ENCODE data around the gene RPL22. TPM values are rescaled to one million over a fixed set of nuclear protein-coding genes. Genes with fewer than 3 reads are reported as not detected.

Gene RPL22
- total and polyA plus RNA-seq, 2 of the 8 experiments (the other 6 are each of a cell fraction or from before 2014, with no cell fraction given), result 133 to 521 TPM

DNA sequence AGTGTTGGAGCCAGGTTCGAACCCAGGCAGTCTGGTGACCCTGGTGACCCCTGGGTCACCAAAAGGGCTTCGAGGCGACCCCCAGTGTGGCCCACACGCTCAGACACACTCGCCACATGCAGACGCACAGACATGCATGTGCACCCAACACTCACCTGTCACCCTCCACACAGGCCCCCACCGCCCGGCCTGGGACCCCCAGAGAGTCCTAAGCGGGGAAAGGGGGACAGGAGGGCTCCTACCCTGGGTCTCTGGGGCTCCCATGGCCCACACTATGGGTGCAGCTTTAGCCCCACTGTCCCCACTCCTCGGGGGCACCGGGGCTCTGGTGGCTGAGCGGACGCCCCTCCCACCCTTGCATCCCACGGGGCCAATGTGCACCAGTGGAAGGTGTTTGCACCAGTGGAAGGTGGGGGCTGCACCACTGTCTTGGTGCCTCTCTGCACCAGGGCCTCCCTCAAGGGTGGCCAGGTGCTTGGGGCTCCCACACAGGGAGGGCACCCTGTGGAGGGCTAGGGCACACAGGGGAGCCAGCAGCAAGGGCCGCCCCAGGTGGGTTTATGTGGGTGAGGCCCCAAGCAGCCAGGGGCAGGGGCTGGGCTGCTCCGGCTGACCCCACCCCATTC, 29.2 kb downstream of the RPL22 start (continued):
- TF ChIP-seq, protein P1, sequence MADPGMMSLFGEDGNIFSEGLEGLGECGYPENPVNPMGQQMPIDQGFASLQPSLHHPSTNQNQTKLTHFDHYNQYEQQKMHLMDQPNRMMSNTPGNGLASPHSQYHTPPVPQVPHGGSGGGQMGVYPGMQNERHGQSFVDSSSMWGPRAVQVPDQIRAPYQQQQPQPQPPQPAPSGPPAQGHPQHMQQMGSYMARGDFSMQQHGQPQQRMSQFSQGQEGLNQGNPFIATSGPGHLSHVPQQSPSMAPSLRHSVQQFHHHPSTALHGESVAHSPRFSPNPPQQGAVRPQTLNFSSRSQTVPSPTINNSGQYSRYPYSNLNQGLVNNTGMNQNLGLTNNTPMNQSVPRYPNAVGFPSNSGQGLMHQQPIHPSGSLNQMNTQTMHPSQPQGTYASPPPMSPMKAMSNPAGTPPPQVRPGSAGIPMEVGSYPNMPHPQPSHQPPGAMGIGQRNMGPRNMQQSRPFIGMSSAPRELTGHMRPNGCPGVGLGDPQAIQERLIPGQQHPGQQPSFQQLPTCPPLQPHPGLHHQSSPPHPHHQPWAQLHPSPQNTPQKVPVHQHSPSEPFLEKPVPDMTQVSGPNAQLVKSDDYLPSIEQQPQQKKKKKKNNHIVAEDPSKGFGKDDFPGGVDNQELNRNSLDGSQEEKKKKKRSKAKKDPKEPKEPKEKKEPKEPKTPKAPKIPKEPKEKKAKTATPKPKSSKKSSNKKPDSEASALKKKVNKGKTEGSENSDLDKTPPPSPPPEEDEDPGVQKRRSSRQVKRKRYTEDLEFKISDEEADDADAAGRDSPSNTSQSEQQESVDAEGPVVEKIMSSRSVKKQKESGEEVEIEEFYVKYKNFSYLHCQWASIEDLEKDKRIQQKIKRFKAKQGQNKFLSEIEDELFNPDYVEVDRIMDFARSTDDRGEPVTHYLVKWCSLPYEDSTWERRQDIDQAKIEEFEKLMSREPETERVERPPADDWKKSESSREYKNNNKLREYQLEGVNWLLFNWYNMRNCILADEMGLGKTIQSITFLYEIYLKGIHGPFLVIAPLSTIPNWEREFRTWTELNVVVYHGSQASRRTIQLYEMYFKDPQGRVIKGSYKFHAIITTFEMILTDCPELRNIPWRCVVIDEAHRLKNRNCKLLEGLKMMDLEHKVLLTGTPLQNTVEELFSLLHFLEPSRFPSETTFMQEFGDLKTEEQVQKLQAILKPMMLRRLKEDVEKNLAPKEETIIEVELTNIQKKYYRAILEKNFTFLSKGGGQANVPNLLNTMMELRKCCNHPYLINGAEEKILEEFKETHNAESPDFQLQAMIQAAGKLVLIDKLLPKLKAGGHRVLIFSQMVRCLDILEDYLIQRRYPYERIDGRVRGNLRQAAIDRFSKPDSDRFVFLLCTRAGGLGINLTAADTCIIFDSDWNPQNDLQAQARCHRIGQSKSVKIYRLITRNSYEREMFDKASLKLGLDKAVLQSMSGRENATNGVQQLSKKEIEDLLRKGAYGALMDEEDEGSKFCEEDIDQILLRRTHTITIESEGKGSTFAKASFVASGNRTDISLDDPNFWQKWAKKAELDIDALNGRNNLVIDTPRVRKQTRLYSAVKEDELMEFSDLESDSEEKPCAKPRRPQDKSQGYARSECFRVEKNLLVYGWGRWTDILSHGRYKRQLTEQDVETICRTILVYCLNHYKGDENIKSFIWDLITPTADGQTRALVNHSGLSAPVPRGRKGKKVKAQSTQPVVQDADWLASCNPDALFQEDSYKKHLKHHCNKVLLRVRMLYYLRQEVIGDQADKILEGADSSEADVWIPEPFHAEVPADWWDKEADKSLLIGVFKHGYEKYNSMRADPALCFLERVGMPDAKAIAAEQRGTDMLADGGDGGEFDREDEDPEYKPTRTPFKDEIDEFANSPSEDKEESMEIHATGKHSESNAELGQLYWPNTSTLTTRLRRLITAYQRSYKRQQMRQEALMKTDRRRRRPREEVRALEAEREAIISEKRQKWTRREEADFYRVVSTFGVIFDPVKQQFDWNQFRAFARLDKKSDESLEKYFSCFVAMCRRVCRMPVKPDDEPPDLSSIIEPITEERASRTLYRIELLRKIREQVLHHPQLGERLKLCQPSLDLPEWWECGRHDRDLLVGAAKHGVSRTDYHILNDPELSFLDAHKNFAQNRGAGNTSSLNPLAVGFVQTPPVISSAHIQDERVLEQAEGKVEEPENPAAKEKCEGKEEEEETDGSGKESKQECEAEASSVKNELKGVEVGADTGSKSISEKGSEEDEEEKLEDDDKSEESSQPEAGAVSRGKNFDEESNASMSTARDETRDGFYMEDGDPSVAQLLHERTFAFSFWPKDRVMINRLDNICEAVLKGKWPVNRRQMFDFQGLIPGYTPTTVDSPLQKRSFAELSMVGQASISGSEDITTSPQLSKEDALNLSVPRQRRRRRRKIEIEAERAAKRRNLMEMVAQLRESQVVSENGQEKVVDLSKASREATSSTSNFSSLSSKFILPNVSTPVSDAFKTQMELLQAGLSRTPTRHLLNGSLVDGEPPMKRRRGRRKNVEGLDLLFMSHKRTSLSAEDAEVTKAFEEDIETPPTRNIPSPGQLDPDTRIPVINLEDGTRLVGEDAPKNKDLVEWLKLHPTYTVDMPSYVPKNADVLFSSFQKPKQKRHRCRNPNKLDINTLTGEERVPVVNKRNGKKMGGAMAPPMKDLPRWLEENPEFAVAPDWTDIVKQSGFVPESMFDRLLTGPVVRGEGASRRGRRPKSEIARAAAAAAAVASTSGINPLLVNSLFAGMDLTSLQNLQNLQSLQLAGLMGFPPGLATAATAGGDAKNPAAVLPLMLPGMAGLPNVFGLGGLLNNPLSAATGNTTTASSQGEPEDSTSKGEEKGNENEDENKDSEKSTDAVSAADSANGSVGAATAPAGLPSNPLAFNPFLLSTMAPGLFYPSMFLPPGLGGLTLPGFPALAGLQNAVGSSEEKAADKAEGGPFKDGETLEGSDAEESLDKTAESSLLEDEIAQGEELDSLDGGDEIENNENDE (IDR thresholded peaks at IDR 0.05; ENCODE audit: insufficient replicate concordance, low read length), result no peak
- TF ChIP-seq BACH1 (IDR thresholded peaks at IDR 0.05; ENCODE audit: low read length) (no peak), CTCF (IDR thresholded peaks at IDR 0.05; ENCODE audit: control extremely low read depth in 1 of 3, insufficient read depth in 1 of 3, low read depth in 1 of 3, low read length in 3 of 3) (no peak), SP2 (IDR thresholded peaks at IDR 0.05; ENCODE audit: low read length) (no peak)
- TF ChIP-seq, protein P2, sequence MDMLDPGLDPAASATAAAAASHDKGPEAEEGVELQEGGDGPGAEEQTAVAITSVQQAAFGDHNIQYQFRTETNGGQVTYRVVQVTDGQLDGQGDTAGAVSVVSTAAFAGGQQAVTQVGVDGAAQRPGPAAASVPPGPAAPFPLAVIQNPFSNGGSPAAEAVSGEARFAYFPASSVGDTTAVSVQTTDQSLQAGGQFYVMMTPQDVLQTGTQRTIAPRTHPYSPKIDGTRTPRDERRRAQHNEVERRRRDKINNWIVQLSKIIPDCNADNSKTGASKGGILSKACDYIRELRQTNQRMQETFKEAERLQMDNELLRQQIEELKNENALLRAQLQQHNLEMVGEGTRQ (IDR thresholded peaks at IDR 0.05; ENCODE audit: low read length), result no peak
- TF ChIP-seq, protein P3, sequence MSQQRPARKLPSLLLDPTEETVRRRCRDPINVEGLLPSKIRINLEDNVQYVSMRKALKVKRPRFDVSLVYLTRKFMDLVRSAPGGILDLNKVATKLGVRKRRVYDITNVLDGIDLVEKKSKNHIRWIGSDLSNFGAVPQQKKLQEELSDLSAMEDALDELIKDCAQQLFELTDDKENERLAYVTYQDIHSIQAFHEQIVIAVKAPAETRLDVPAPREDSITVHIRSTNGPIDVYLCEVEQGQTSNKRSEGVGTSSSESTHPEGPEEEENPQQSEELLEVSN (IDR thresholded peaks at IDR 0.05), result no peak
